Subcutaneous adipose tissue (tissue), 4 donors: ENCODE measurements around the gene TMEM89. TPM values are rescaled to one million over a fixed set of nuclear protein-coding genes. Genes with fewer than 3 reads are reported as not detected.

Source experiments
- total RNA-seq, 4 donors: library from RNA; depleted of rRNA; stranded (reverse); fragments of >200 nt; gene quantifications; one replicate each; pipeline ENCODE4 v1.1.0, GENCODE V29; 2016
- TF ChIP-seq, protein P1 (sequence below): fragments of 450-650 bp; IDR thresholded peaks from one replicate; pipeline ENCODE4 v1.5.1; 2016; ENCODE audit warnings: low read depth, mild to moderate bottlenecking, control low read depth, antibody characterized with exemption, moderate library complexity

The TMEM89 gene
- total RNA-seq, 4 donors from 2014 or later = not detected

DNA sequence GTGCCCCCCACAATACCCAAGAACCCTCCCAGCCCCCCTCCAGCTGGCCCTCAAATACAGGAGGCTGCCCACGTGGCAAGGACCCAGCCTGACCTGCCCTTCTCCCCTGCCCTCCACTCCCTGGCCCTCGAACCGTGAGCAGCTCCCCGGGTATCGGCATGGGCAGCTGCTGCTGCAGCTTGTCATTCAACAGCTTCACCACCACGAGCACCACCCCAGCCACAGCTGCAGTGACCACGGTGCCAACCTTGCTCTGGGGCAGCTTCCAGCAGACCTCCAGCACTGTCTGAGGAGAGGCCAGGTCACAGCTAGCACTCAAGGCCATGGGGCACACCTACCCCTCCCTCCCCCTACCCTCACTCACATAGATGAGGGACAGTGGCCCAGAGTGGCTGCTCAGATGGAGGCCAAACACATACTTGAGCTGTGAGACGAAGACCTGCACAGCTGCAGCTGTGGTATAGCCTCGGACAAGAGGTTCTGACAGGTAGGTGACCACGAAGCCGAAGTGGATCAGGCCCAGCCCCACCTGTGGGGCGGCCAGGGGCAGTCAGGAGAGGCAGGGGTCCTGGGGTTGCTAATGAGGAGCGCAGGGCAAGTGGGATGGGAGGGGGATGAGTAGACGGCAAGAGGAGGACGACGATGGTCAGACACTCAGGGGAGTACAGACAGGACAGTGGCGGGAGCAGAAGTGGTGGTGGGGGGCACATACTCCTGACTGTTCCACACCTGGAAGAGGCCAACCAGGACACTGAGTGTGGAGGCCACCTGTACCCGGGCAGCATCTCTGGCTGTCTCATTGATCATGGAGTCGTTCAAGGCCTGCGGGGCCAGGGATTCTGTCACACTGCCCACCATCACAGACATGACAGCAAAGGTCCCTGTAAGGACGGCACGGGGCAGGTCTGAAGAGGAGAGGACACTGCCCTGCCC is 10.2 kb upstream of the TMEM89 start:
- TF ChIP-seq, protein P1, sequence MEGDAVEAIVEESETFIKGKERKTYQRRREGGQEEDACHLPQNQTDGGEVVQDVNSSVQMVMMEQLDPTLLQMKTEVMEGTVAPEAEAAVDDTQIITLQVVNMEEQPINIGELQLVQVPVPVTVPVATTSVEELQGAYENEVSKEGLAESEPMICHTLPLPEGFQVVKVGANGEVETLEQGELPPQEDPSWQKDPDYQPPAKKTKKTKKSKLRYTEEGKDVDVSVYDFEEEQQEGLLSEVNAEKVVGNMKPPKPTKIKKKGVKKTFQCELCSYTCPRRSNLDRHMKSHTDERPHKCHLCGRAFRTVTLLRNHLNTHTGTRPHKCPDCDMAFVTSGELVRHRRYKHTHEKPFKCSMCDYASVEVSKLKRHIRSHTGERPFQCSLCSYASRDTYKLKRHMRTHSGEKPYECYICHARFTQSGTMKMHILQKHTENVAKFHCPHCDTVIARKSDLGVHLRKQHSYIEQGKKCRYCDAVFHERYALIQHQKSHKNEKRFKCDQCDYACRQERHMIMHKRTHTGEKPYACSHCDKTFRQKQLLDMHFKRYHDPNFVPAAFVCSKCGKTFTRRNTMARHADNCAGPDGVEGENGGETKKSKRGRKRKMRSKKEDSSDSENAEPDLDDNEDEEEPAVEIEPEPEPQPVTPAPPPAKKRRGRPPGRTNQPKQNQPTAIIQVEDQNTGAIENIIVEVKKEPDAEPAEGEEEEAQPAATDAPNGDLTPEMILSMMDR = no peak

DNA sequence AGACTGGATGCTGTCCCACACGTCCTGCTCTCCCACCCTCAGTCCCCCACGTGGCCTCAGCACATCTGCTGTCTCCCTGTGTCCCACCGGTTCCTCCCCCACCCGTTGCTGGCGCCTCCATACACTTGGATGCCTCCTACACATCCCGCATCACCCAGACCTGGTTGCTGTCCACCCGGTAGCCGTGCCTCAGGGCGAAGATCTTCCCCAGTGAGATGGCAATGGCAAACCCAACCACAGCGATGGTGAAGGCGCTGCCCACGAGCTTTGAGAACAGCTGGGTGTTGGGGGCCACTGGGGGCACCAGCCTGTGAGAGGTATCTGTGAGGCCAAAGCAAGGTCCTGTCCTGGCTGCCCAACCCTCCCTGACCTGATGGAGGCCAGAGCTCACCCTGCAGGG is 9.3 kb upstream of the TMEM89 start:
- TF ChIP-seq, protein P1 = no peak

- TF ChIP-seq, protein P1 = no peak
Measured at GRCh38 chr3:48630407-48630806, 8.8 kb upstream of the TMEM89 start.

- TF ChIP-seq, protein P1 = no peak
Measured at GRCh38 chr3:48629894-48630293, 8.3 kb upstream of the TMEM89 start.

GRCh38 chr3:48628277-48629017 is 6.9 kb upstream of the TMEM89 start:
- TF ChIP-seq, protein P1 = no peak

DNA sequence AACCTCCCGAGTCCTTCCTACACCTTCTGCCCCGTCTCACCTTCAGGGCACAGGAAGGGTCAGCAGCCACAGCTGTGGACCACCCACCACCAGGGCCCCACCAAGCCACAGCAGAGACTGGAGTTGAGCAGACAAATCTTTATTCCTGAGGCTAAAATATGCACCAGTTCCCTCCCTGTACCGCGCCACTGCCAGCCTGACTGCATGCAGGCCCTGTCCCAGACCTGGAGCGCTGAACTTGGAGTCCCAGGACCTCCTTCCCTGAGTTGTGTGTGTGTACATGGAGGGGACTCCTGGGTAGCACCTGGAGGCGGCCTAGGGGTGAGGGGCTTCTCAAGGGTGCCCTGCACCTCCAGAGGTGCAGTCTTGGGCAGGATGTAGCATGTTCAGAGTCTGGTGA is 4.0 kb upstream of the TMEM89 start:
- TF ChIP-seq, protein P1 = no peak

- TF ChIP-seq, protein P1 = no peak
Measured at GRCh38 chr3:48624767-48625166, 3.2 kb upstream of the TMEM89 start.
